HT1080 (cell line): ENCODE results near the gene KRTAP17-1. TPM values are rescaled to one million over a fixed set of nuclear protein-coding genes. Genes with fewer than 3 reads are reported as not detected.

Experiments
- small RNA-seq: library from RNA; depleted of rRNA; stranded (forward); fragments of <200 nt; gene quantifications from one replicate; pipeline ENCODE3, GENCODE V24; 2014
- total RNA-seq: library from RNA; depleted of rRNA; stranded (reverse); fragments of >200 nt; shearing (Covaris generic); gene quantifications from 2 replicates; pipeline ENCODE4 v1.2.3, GENCODE V29; 2014; rRNA removed

KRTAP17-1 gene
- total RNA-seq, 1 experiment from 2014 or later: not detected

Small RNA genes lying within 50 kb of the gene (small RNA-seq; reads per million reads assigned to genes)
- not detected for gene KRTAP9-10P

Other genes with a start within 250 kb of the KRTAP17-1 start
- gene KRTAP2-4, start 249.8 kb downstream of the KRTAP17-1 start, total RNA-seq: not detected in 2 replicates
- not detected in 2 replicates for gene KRTAP4-7, start 231.6 kb downstream of the KRTAP17-1 start, total RNA-seq
- gene KRTAP4-8, start 217.6 kb downstream of the KRTAP17-1 start, total RNA-seq: not detected in 2 replicates
- gene KRTAP4-16, start 213.5 kb downstream of the KRTAP17-1 start, total RNA-seq: not detected in 2 replicates
- 0.29 and 0.57 TPM in 2 replicates for gene KRTAP4-9, start 210.3 kb downstream of the KRTAP17-1 start, total RNA-seq
- not detected in 2 replicates for gene KRTAP4-11, start 197.3 kb downstream of the KRTAP17-1 start, total RNA-seq
- not detected in 2 replicates for gene KRTAP4-12, start 191.5 kb downstream of the KRTAP17-1 start, total RNA-seq
- gene KRTAP4-6, start 175.2 kb downstream of the KRTAP17-1 start, total RNA-seq: not detected in 2 replicates
- not detected in 2 replicates for gene KRTAP4-5, start 165.9 kb downstream of the KRTAP17-1 start, total RNA-seq
- not detected in 2 replicates for gene KRTAP4-4, start 155.0 kb downstream of the KRTAP17-1 start, total RNA-seq
- not detected in 2 replicates for gene KRTAP4-3, start 147.5 kb downstream of the KRTAP17-1 start, total RNA-seq
- not detected in 2 replicates for gene KRTAP4-2, start 137.5 kb downstream of the KRTAP17-1 start, total RNA-seq
- not detected in 2 replicates for gene KRTAP4-1, start 130.8 kb downstream of the KRTAP17-1 start, total RNA-seq
- not detected in 2 replicates for gene KRTAP9-1, start 125.8 kb downstream of the KRTAP17-1 start, total RNA-seq
- not detected in 2 replicates for gene KRTAP9-2, start 89.1 kb downstream of the KRTAP17-1 start, total RNA-seq
- not detected in 2 replicates for gene KRTAP9-3, start 83.3 kb downstream of the KRTAP17-1 start, total RNA-seq
- not detected in 2 replicates for gene KRTAP9-8, start 77.7 kb downstream of the KRTAP17-1 start, total RNA-seq
- gene KRTAP9-4, start 66.0 kb downstream of the KRTAP17-1 start, total RNA-seq: not detected in 2 replicates
- gene KRTAP9-9, start 60.3 kb downstream of the KRTAP17-1 start, total RNA-seq: not detected in 2 replicates
- not detected in 2 replicates for gene KRTAP9-6, start 50.3 kb downstream of the KRTAP17-1 start, total RNA-seq
- gene KRTAP9-7, start 40.0 kb downstream of the KRTAP17-1 start, total RNA-seq: not detected in 2 replicates
- gene KRTAP29-1, start 12.9 kb downstream of the KRTAP17-1 start, total RNA-seq: not detected in 2 replicates
- gene KRTAP16-1, start 6.4 kb downstream of the KRTAP17-1 start, total RNA-seq: not detected in 2 replicates
- gene KRT33A, start 35.1 kb upstream of the KRTAP17-1 start, total RNA-seq: not detected in 2 replicates
- not detected in 2 replicates for gene KRT33B, start 54.1 kb upstream of the KRTAP17-1 start, total RNA-seq
- 0.80 and 1.2 TPM in 2 replicates for gene KRT34, start 66.6 kb upstream of the KRTAP17-1 start, total RNA-seq
- gene KRT31, start 81.9 kb upstream of the KRTAP17-1 start, total RNA-seq: not detected in 2 replicates
- gene KRT37, start 108.9 kb upstream of the KRTAP17-1 start, total RNA-seq: not detected in 2 replicates
- gene KRT38, start 125.3 kb upstream of the KRTAP17-1 start, total RNA-seq: not detected in 2 replicates
- not detected in 2 replicates for gene KRT32, start 151.7 kb upstream of the KRTAP17-1 start, total RNA-seq
- gene KRT35, start 165.4 kb upstream of the KRTAP17-1 start, total RNA-seq: not detected in 2 replicates
- not detected in 2 replicates for gene KRT36, start 174.2 kb upstream of the KRTAP17-1 start, total RNA-seq
- gene KRT13, start 189.9 kb upstream of the KRTAP17-1 start, total RNA-seq: not detected in 2 replicates
- 6.8 and 10.9 TPM in 2 replicates for gene KRT15, start 203.2 kb upstream of the KRTAP17-1 start, total RNA-seq
- 0.13 and 0.72 TPM in 2 replicates for gene KRT19, start 212.6 kb upstream of the KRTAP17-1 start, total RNA-seq